H1 (cell line): ENCODE data around the gene SLC15A4.

Experiments
- CHD2 ChIP-seq: IDR thresholded peaks from 2 replicates; pipeline ENCODE4 v1.6.1; 2012; ENCODE audit warnings: low read length, improper control_type of control experiment
- CREB1 ChIP-seq: IDR thresholded peaks from 2 replicates; pipeline ENCODE4 v1.6.1; 2012; ENCODE audit warnings: inconsistent platforms
- GTF2F1 ChIP-seq: IDR thresholded peaks from 2 replicates; pipeline ENCODE4 v1.6.1; 2012; ENCODE audit warnings: low read depth, low read length, improper control_type of control experiment, borderline replicate concordance
- RAD21 ChIP-seq, 2 experiments: IDR thresholded peaks in 1 of 2; conservative IDR thresholded peaks in 1 of 2; 2 replicates each; pipeline ENCODE4 v1.6.1; 2011; ENCODE audit warnings: low read depth in 2 of 2, low read length in 2 of 2, improper control_type of control experiment in 1 of 2, inconsistent platforms in 1 of 2, mild to moderate bottlenecking in 1 of 2, moderate library complexity in 1 of 2
- SIN3A ChIP-seq, 2 experiments: IDR thresholded peaks in 1 of 2; conservative IDR thresholded peaks in 1 of 2; 2 replicates each; pipeline ENCODE4 v1.6.1; 2011 to 2012; ENCODE audit warnings: low read length in 2 of 2, improper control_type of control experiment in 1 of 2, low read depth in 1 of 2, mild to moderate bottlenecking in 1 of 2
- TAF1 ChIP-seq: IDR thresholded peaks from 2 replicates; pipeline ENCODE4 v1.6.1; 2011; ENCODE audit warnings: mild to moderate bottlenecking, low read depth, low read length
- TCF12 ChIP-seq: IDR thresholded peaks from 2 replicates; pipeline ENCODE4 v1.6.1; 2011; ENCODE audit warnings: low read depth, mild to moderate bottlenecking, low read length
- TF ChIP-seq, protein P1 (sequence below), 3 experiments: IDR thresholded peaks; 1 replicate in 2 of 3; 2 replicates in 1 of 3; pipeline versions ENCODE4 v1.5.1 to v1.6.1; 2011; ENCODE audit warnings: low read length in 3 of 3, mild to moderate bottlenecking in 3 of 3, inconsistent platforms in 2 of 3, low read depth in 1 of 3, moderate library complexity in 1 of 3; ENCODE audit not compliant: insufficient read depth in 1 of 3; ENCODE audit errors: control extremely low read depth in 1 of 3
- TF ChIP-seq, protein P2 (sequence below): IDR thresholded peaks from 2 replicates; pipeline ENCODE4 v1.6.1; 2012; ENCODE audit warnings: inconsistent platforms

DNA sequence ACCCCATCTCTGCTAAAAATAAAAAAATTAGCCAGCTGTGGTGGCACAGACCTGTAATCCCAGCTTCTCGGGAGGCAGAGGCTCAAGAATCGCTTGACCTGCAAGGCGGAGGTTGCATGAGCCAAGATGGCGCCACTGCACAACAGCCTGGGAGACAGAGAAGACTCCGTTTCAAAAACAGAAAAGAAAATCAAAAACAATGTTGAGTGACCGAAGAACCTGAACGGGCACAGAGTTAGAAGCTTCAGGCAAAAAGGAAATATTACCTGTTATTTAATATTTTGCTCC is 33.0 kb upstream of the SLC15A4 start:
- TF ChIP-seq, protein P1, sequence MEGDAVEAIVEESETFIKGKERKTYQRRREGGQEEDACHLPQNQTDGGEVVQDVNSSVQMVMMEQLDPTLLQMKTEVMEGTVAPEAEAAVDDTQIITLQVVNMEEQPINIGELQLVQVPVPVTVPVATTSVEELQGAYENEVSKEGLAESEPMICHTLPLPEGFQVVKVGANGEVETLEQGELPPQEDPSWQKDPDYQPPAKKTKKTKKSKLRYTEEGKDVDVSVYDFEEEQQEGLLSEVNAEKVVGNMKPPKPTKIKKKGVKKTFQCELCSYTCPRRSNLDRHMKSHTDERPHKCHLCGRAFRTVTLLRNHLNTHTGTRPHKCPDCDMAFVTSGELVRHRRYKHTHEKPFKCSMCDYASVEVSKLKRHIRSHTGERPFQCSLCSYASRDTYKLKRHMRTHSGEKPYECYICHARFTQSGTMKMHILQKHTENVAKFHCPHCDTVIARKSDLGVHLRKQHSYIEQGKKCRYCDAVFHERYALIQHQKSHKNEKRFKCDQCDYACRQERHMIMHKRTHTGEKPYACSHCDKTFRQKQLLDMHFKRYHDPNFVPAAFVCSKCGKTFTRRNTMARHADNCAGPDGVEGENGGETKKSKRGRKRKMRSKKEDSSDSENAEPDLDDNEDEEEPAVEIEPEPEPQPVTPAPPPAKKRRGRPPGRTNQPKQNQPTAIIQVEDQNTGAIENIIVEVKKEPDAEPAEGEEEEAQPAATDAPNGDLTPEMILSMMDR (IDR thresholded peaks at IDR 0.05; ENCODE audit: control extremely low read depth in 1 of 3, insufficient read depth in 1 of 3, low read depth in 1 of 3, low read length in 3 of 3) = no peak
- TF ChIP-seq, protein P2, sequence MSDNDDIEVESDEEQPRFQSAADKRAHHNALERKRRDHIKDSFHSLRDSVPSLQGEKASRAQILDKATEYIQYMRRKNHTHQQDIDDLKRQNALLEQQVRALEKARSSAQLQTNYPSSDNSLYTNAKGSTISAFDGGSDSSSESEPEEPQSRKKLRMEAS = no peak
- TF ChIP-seq GTF2F1 (no peak), SIN3A (conservative IDR thresholded peaks at IDR 0.05 in 1 of 2, IDR thresholded peaks at IDR 0.05 in 1 of 2; ENCODE audit: low read depth in 1 of 2, low read length in 2 of 2) (no peak), TAF1 (no peak), CHD2 (no peak), TCF12 (no peak), RAD21 (IDR thresholded peaks at IDR 0.05 in 1 of 2, conservative IDR thresholded peaks at IDR 0.05 in 1 of 2; ENCODE audit: low read depth in 2 of 2, low read length in 2 of 2) (no peak), CREB1 (no peak)
